Neural progenitor cell (in vitro differentiated cells): ENCODE results near the gene CLEC9A.

Source experiments
- EZH2 ChIP-seq: fragments of 200-600 bp; sonication (generic); IDR thresholded peaks from 2 replicates; pipeline ENCODE4 v1.6.1; 2017; ENCODE audit warnings: antibody characterized with exemption, mild to moderate bottlenecking, moderate library complexity
- EZH2phosphoT487 ChIP-seq: fragments of 200-600 bp; sonication (generic); IDR thresholded peaks from 2 replicates; pipeline ENCODE4 v1.6.1; 2017; ENCODE audit warnings: antibody characterized with exemption
- TF ChIP-seq, protein P1 (sequence below): fragments of 200-600 bp; sonication (generic); IDR thresholded peaks from 2 replicates; pipeline ENCODE4 v1.5.1; 2017; ENCODE audit warnings: antibody characterized with exemption, mild to moderate bottlenecking

DNA sequence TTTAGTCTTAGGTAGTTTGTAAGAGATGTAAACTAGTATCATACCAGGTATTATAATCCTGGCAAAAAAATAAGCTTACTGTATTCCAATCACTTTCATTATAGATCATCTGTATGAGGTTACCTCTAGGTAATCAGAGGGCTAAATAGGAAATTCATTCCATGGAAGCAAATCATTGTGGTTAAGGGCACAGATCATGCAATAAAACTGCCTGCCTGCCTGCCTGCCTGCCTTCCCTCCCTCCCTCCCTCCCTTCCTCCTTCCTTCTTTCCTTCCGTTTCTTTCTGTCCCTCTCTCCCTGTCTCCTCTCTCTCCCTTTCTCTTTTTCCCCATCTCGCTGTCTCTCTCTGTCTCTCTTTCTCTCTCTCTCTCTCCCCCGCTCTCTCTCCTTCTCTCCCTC is 3.2 kb upstream of the CLEC9A start:
- TF ChIP-seq, protein P1, sequence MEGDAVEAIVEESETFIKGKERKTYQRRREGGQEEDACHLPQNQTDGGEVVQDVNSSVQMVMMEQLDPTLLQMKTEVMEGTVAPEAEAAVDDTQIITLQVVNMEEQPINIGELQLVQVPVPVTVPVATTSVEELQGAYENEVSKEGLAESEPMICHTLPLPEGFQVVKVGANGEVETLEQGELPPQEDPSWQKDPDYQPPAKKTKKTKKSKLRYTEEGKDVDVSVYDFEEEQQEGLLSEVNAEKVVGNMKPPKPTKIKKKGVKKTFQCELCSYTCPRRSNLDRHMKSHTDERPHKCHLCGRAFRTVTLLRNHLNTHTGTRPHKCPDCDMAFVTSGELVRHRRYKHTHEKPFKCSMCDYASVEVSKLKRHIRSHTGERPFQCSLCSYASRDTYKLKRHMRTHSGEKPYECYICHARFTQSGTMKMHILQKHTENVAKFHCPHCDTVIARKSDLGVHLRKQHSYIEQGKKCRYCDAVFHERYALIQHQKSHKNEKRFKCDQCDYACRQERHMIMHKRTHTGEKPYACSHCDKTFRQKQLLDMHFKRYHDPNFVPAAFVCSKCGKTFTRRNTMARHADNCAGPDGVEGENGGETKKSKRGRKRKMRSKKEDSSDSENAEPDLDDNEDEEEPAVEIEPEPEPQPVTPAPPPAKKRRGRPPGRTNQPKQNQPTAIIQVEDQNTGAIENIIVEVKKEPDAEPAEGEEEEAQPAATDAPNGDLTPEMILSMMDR = no peak
- TF ChIP-seq EZH2 = no peak
- TF ChIP-seq EZH2phosphoT487 = no peak
